Erythroblast (primary cell): ENCODE measurements around the gene ADAMTSL2.

Source experiments
- GATA1 ChIP-seq: IDR thresholded peaks from 2 replicates; pipeline ENCODE4 v1.6.1; 2011; ENCODE audit warnings: low read depth, mild to moderate bottlenecking, control low read depth, low read length, moderate library complexity
- POLR2A ChIP-seq: IDR thresholded peaks from 2 replicates; pipeline ENCODE4 v1.6.1; 2011; ENCODE audit warnings: mild to moderate bottlenecking, low read length

GRCh38 chr9:133604214-133604613, 69.7 kb downstream of the ADAMTSL2 start:
- TF ChIP-seq POLR2A = no peak
- no peak for TF ChIP-seq GATA1
